ENCODE measurements around the gene CCT5. TPM values are rescaled to one million over a fixed set of nuclear protein-coding genes. Genes with fewer than 3 reads are reported as not detected.
A peak's percentile ranks its signal among the peaks of the same experiment; 100 is the strongest.

Gene CCT5
- polyA plus RNA-seq, 1 of the 3 experiments (the other 2 are of a cell fraction), result 378 TPM

- Histone ChIP-seq H3K9ac (peak within 1 kb of the TSS; percentile 78), H4K20me1 (ENCODE audit: insufficient read depth) (no peaks in the 10 kb centered on the region), H3F3A (replicated peaks; ENCODE audit: insufficient read depth) (peaks cover 10% of the 10 kb centered on the region), H3K36me3 (replicated peaks in 1 of 2; ENCODE audit: control insufficient read depth in 1 of 2, insufficient read depth in 2 of 2, low read length in 1 of 2) (no peaks in the 10 kb centered on the region), H3K4me1 (ENCODE audit: control insufficient read depth in 1 of 2, insufficient read depth in 2 of 2, low read depth in 1 of 2, low read length in 1 of 2) (peaks cover 10 to 17% of the 10 kb centered on the region in 2 experiments; a peak in 2 of 4 replicates), H3K4me3 (ENCODE audit: low read depth in 2 of 2, low read length in 1 of 2) (peak within 1 kb of the TSS; percentile 60 to 71), H3K79me2 (ENCODE audit: insufficient read depth) (peaks cover 4% of the 10 kb centered on the region; the same call in 1 of the 2 replicates), H3K9me2 (no peaks in the 10 kb centered on the region), H3K9me3 (no peaks in the 10 kb centered on the region), H3K27ac (ENCODE audit: low read depth in 2 of 2, low read length in 1 of 2) (peak within 1 kb of the TSS; percentile 42 to 70), H3K27me3 (ENCODE audit: insufficient read depth) (no peaks in the 10 kb centered on the region), H2AFZ (ENCODE audit: low read depth) (peak within 1 kb of the TSS; percentile 92), H3K4me2 (peak within 1 kb of the TSS; percentile 79)
- TF ChIP-seq GATA2 (CRISPR knock-in tag; IDR thresholded peaks at IDR 0.05) (no peak), RFX5 (IDR thresholded peaks at IDR 0.05; ENCODE audit: low read length) (no peak), FOXJ3 (CRISPR knock-in tag; IDR thresholded peaks at IDR 0.05) (no peak), FOSL2 (IDR thresholded peaks at IDR 0.05; ENCODE audit: borderline replicate concordance, low read depth) (no peak), EZH2phosphoT487 (IDR thresholded peaks at IDR 0.05; ENCODE audit: borderline replicate concordance, low read depth) (no peak), EP300 (IDR thresholded peaks at IDR 0.05; ENCODE audit: borderline replicate concordance in 1 of 2, low read depth in 1 of 2, low read length in 1 of 2) (no peak), ELF1 (IDR thresholded peaks at IDR 0.05) (no peak), RCOR1 (IDR thresholded peaks at IDR 0.05; ENCODE audit: low read length) (no peak), MXI1 (IDR thresholded peaks at IDR 0.05; ENCODE audit: low read depth, low read length) (peak; percentile 43; the same call in 1 of the 2 replicates), TEAD4 (IDR thresholded peaks at IDR 0.05; ENCODE audit: borderline replicate concordance, insufficient read depth) (no peak), IRF3 (IDR thresholded peaks at IDR 0.05; ENCODE audit: low read depth, low read length) (no peak), RXRA (IDR thresholded peaks at IDR 0.05; ENCODE audit: borderline replicate concordance, low read depth) (no peak), MEF2A (IDR thresholded peaks at IDR 0.05; ENCODE audit: borderline replicate concordance, low read depth) (no peak), NRF1 (IDR thresholded peaks at IDR 0.05; ENCODE audit: low read depth, low read length) (0 out of 2 replicates have a peak, but pooled peaks have one; percentile 10), CTCF (IDR thresholded peaks at IDR 0.05) (no peak), YY1 (IDR thresholded peaks at IDR 0.05; ENCODE audit: low read depth) (no peak), RAD21 (IDR thresholded peaks at IDR 0.05; ENCODE audit: low read length) (no peak), GABPA (IDR thresholded peaks at IDR 0.05; ENCODE audit: low read depth) (no peak), TCF12 (IDR thresholded peaks at IDR 0.05) (no peak), NFIC (IDR thresholded peaks at IDR 0.05; ENCODE audit: borderline replicate concordance) (no peak), TAF1 (IDR thresholded peaks at IDR 0.05; ENCODE audit: borderline replicate concordance, low read depth, low read length) (no peak), SIN3A (IDR thresholded peaks at IDR 0.05; ENCODE audit: borderline replicate concordance, low read depth, low read length) (no peak), ZBTB33 (IDR thresholded peaks at IDR 0.05; ENCODE audit: borderline replicate concordance, low read depth) (no peak)
- TF ChIP-seq, protein P1, sequence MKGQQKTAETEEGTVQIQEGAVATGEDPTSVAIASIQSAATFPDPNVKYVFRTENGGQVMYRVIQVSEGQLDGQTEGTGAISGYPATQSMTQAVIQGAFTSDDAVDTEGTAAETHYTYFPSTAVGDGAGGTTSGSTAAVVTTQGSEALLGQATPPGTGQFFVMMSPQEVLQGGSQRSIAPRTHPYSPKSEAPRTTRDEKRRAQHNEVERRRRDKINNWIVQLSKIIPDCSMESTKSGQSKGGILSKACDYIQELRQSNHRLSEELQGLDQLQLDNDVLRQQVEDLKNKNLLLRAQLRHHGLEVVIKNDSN (IDR thresholded peaks at IDR 0.05; ENCODE audit: borderline replicate concordance, low read depth), result no peak
- TF ChIP-seq, protein P2, sequence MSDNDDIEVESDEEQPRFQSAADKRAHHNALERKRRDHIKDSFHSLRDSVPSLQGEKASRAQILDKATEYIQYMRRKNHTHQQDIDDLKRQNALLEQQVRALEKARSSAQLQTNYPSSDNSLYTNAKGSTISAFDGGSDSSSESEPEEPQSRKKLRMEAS (IDR thresholded peaks at IDR 0.05; ENCODE audit: low read depth), result peak; percentile 70
- TF ChIP-seq, protein P3, sequence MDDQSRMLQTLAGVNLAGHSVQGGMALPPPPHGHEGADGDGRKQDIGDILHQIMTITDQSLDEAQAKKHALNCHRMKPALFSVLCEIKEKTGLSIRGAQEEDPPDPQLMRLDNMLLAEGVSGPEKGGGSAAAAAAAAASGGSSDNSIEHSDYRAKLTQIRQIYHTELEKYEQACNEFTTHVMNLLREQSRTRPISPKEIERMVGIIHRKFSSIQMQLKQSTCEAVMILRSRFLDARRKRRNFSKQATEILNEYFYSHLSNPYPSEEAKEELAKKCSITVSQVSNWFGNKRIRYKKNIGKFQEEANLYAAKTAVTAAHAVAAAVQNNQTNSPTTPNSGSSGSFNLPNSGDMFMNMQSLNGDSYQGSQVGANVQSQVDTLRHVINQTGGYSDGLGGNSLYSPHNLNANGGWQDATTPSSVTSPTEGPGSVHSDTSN (IDR thresholded peaks at IDR 0.05), result no peak
- 16% methylated on average over 56 of the region's 56 CpGs for WGBS (ENCODE audit: low lambda C conversion rate)
- POLR2A ChIA-PET, result no interaction called here
- DNase-seq, result peak; percentile 80
- CTCF ChIA-PET, result interaction anchor here (0.7 to 3.5 kb wide), 2 partner anchors 23 to 320 kb away, joined by 4 to 14 read pairs; no protein-coding TSS in a partner anchor
These were observed 57.4 kb downstream of the CCT5 start, which contains the start of gene CMBL for GRCh38 chr5:10307206-10308148. Gene CMBL, minus strand, starts transcription at chr5:10307902. Its CDS starts 17,140 bp downstream, at chr5:10290762.
